ENCODE results near the gene PRKN. TPM values are rescaled to one million over a fixed set of nuclear protein-coding genes. Genes with fewer than 3 reads are reported as not detected.

PRKN gene
- total and polyA plus RNA-seq, 10 donors = 0.23 to 14.1 (median 7.0) TPM

DNA sequence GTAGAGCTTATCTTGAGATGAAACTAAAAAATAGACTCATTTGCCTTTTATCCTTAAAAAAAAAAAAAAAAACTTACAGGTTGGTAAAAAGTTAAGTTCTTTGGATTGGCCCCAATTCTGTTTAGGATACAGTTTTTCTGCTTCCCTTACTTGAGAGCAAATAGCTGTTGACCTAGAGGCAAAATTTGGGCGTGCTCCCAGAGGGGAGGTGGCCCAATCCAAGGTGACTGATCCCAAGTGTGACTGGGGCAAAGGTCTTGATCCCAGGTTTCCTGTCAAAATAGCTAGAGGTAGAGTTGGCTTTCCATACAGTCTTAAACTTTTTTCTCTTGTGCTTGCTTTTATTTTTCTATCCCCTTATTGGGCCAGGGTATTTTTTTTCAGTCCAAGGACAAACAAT, 1089.9 kb downstream of the PRKN start:
- no peaks in the 10 kb centered on the region for H3K27me3 ChIP-seq (replicated peaks in 1 of 7)
- 57 to 80% (median 65%) methylated on average over 1 of the region's 1 CpG for WGBS, 5 donors
- intact Hi-C loops (cut with DNase I; ENCODE audit: low total_unique reads) = no loop called here
- H3K9me3 ChIP-seq = peaks cover 0 to 13% (median 4%) of the 10 kb centered on the region in 8 donors
- H3K27ac ChIP-seq = no peak overlapping the region
- TF ChIP-seq POLR2AphosphoS5 (IDR thresholded peaks at IDR 0.05) = no peak
- TF ChIP-seq POLR2A (IDR thresholded peaks at IDR 0.05) = no peak
- TF ChIP-seq, protein P1, sequence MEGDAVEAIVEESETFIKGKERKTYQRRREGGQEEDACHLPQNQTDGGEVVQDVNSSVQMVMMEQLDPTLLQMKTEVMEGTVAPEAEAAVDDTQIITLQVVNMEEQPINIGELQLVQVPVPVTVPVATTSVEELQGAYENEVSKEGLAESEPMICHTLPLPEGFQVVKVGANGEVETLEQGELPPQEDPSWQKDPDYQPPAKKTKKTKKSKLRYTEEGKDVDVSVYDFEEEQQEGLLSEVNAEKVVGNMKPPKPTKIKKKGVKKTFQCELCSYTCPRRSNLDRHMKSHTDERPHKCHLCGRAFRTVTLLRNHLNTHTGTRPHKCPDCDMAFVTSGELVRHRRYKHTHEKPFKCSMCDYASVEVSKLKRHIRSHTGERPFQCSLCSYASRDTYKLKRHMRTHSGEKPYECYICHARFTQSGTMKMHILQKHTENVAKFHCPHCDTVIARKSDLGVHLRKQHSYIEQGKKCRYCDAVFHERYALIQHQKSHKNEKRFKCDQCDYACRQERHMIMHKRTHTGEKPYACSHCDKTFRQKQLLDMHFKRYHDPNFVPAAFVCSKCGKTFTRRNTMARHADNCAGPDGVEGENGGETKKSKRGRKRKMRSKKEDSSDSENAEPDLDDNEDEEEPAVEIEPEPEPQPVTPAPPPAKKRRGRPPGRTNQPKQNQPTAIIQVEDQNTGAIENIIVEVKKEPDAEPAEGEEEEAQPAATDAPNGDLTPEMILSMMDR (IDR thresholded peaks at IDR 0.05 in 8 of 11, conservative IDR thresholded peaks at IDR 0.05 in 3 of 11) = no peak
- no peaks in the 10 kb centered on the region for H3K36me3 ChIP-seq
- H3K4me1 ChIP-seq = no peaks in the 10 kb centered on the region
- no peak for DNase-seq
- H3K4me3 ChIP-seq = no peak overlapping the region

DNA sequence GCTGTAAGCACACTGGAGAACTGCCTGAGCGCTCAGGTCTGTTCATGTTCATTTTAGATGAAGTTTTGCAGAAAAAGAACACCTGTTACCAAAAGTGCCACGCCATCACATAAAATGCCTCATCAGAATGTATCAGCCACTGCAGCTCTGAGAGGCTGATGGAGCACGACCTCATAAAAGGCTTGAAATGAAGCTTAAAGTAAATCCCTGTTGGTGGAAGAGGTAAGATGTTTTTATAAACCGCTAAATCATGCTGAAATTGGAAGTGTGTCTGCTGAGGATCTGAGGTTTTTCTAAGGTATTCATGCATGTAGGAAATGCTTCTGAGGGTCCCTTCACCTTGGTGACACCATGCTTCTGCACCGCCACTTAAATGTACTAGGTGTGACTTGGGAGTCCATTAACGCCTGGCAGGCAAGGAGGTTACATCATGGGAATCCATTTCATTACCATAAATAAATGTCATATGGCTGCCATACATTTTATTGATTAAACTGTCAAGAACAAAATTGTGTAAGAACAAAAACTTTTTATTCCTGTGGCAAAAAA, 1090.6 kb downstream of the PRKN start:
- no peaks in the 10 kb centered on the region for H3K4me1 ChIP-seq
- H3K36me3 ChIP-seq = no peaks in the 10 kb centered on the region
- intact Hi-C loops (cut with DNase I; ENCODE audit: low total_unique reads) = no loop called here
- TF ChIP-seq, protein P1 (IDR thresholded peaks at IDR 0.05 in 8 of 11, conservative IDR thresholded peaks at IDR 0.05 in 3 of 11) = no peak
- TF ChIP-seq POLR2AphosphoS5 (IDR thresholded peaks at IDR 0.05) (no peak), POLR2A (IDR thresholded peaks at IDR 0.05) (no peak)
- WGBS, 5 donors = 86 to 90% (median 89%) methylated on average over 6 of the region's 6 CpGs
- peaks cover 0 to 13% (median 5%) of the 10 kb centered on the region in 8 donors for H3K9me3 ChIP-seq
- no peak for DNase-seq
- no peak overlapping the region for H3K4me3 ChIP-seq
- no peaks in the 10 kb centered on the region for H3K27me3 ChIP-seq (replicated peaks in 1 of 7)
- no peak overlapping the region for H3K27ac ChIP-seq

DNA sequence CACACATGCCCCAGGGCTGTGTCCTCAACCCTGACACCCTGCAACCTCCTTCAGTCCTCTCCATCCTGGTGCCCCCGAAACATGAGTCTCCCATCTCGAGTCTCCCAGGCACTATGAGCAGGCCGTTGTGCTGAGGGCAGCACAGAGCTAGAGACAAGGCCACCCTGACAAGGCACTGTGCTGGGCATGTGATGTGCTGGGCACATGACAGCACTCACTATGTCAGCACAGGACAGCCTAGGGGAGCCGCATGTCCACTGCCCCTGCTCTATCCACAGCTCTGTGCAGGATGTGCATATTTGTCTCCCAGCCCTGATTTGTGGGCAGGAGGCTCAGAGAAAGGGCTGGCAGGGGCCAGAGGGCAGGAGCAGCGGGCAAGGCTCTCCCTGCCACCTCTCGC, 1091.6 kb downstream of the PRKN start:
- no peak for DNase-seq

DNA sequence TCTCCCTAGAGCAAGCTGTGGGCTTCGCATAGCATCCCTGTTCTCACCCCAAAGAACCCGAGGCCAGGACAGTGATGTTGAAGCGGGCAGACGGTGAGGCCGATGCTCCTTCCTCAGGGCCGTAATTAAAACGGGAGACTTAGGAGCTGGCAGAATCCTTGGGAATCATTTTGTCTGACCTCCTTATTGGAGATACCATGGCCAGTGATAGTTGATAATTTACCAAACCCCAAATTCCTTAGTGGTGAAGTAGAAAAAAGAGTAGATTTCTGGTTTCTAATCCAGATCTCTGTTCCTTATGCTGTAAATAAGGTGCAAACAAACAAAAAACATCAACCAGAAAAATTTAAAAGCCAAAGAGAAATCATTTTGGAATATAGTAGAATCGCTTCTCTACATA, 1092.7 kb downstream of the PRKN start:
- Histone ChIP-seq H3K4me1 (no peaks in the 10 kb centered on the region), H3K36me3 (no peaks in the 10 kb centered on the region), H3K27ac (no peak overlapping the region), H3K9me3 (peaks cover 0 to 12% (median 5%) of the 10 kb centered on the region in 8 donors), H3K27me3 (replicated peaks in 1 of 7) (no peaks in the 10 kb centered on the region), H3K4me3 (no peak overlapping the region)
- intact Hi-C loops (cut with DNase I; ENCODE audit: low total_unique reads) = no loop called here
- no peak for DNase-seq
- no peak for TF ChIP-seq POLR2A (IDR thresholded peaks at IDR 0.05)
- TF ChIP-seq, protein P1 (IDR thresholded peaks at IDR 0.05 in 8 of 11, conservative IDR thresholded peaks at IDR 0.05 in 3 of 11) = no peak
- WGBS, 5 donors = 88 to 97% (median 95%) methylated on average over 8 of the region's 8 CpGs

More for the DNA sequence above, 1091.6 kb downstream of the PRKN start:
- no peak overlapping the region for H3K4me3 ChIP-seq
- no peaks in the 10 kb centered on the region for H3K4me1 ChIP-seq
- WGBS, 5 donors = 81 to 92% (median 84%) methylated on average over 6 of the region's 6 CpGs
- peaks cover 0 to 13% (median 5%) of the 10 kb centered on the region in 8 donors for H3K9me3 ChIP-seq
- no peaks in the 10 kb centered on the region for H3K27me3 ChIP-seq (replicated peaks in 1 of 7)
- intact Hi-C loops (cut with DNase I; ENCODE audit: low total_unique reads) = no loop called here
- H3K36me3 ChIP-seq = no peaks in the 10 kb centered on the region
- H3K27ac ChIP-seq = no peak overlapping the region
- TF ChIP-seq, protein P1 (IDR thresholded peaks at IDR 0.05 in 8 of 11, conservative IDR thresholded peaks at IDR 0.05 in 3 of 11) = no peak
- no peak for TF ChIP-seq POLR2A (IDR thresholded peaks at IDR 0.05)
- no peak for TF ChIP-seq POLR2AphosphoS5 (IDR thresholded peaks at IDR 0.05)
